Lower lobe of right lung (tissue), 2 donors: ENCODE data around the gene SPO11. TPM values are rescaled to one million over a fixed set of nuclear protein-coding genes. Genes with fewer than 3 reads are reported as not detected.

Experiments
- ATAC-seq, 2 donors: fragments of 200-7000 bp; cut with Tn5 transposase; one replicate each; pipeline ENCODE4 v1.9.1; 2020 to 2022; ENCODE audit warnings: mild to moderate bottlenecking in 2 of 2, moderate library complexity in 2 of 2
- DNase-seq: peaks from one replicate; pipeline ENCODE4 v3.0.0-alpha.2; 2020
- H3K27ac ChIP-seq: fragments of 200-600 bp; one replicate; pipeline ENCODE4 v1.8.0; 2022
- H3K27me3 ChIP-seq: fragments of 200-600 bp; one replicate; pipeline ENCODE4 v1.8.0; 2022; ENCODE audit warnings: low read depth
- H3K36me3 ChIP-seq: fragments of 200-600 bp; one replicate; pipeline ENCODE4 v1.8.0; 2022; ENCODE audit warnings: mild to moderate bottlenecking
- H3K4me1 ChIP-seq: fragments of 200-600 bp; one replicate; pipeline ENCODE4 v1.8.0; 2022
- H3K4me3 ChIP-seq: fragments of 200-600 bp; one replicate; pipeline ENCODE4 v1.8.0; 2022; ENCODE audit warnings: mild to moderate bottlenecking
- H3K9me3 ChIP-seq: fragments of 200-600 bp; one replicate; pipeline ENCODE4 v1.8.0; 2022
- intact Hi-C: fragments of 100-400 bp; cut with DNase I; formaldehyde crosslinking; loops from one replicate; pipeline ENCODE4 v1.11.0; 2022
- total RNA-seq: library from RNA; stranded (reverse); fragmentation: NEBNext Ultra II Directional; extraction: Animal tissue kit (Norgen Biotek cat#: 25700); gene quantifications from one replicate; pipeline ENCODE4 v1.2.1, GENCODE V29; 2021
- TF ChIP-seq, protein P1 (sequence below): fragments of 200-600 bp; IDR thresholded peaks from one replicate; pipeline ENCODE4 v1.8.0; 2022; ENCODE audit warnings: antibody characterized with exemption, mild to moderate bottlenecking
- donor health status: DM: no; HTN: yes; CAD: no; lungs with severe emphysema.

The SPO11 gene
- total RNA-seq, 1 donor from 2014 or later, result not detected

DNA sequence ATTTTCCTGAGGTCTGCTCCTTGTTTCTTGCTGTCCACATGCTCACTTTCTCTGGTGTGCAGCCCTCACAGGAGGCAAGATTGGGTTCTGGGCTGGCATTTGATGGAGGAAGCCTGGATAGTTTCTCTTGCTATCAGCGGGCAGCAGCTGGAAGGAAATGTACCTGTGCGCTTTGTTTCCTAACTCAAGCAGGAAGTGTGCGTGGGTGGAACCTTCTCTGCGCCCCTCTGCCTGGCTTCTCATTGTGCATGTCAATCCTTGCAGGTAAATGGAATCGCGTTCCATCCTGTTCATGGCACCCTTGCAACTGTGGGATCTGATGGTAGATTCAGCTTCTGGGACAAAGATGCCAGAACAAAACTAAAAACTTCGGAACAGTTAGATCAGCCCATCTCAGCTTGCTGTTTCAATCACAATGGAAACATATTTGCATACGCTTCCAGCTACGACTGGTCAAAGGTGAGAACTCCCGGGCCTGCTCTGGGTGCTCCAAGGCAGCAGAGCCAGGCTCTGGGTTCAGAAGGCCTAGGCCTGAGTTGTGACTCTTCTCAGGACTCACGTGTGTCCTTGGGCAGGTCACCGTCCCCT is 44.8 kb downstream of the SPO11 start:
- peak; percentile 76 for DNase-seq
- peak overlapping the region; percentile 11 for H3K27ac ChIP-seq
- H3K36me3 ChIP-seq, result no peaks in the 10 kb centered on the region
- no peaks in the 10 kb centered on the region for H3K27me3 ChIP-seq
- no peak overlapping the region for H3K4me3 ChIP-seq
- H3K4me1 ChIP-seq, result peaks cover 7% of the 10 kb centered on the region
- no peaks in the 10 kb centered on the region for H3K9me3 ChIP-seq
- TF ChIP-seq, protein P1, sequence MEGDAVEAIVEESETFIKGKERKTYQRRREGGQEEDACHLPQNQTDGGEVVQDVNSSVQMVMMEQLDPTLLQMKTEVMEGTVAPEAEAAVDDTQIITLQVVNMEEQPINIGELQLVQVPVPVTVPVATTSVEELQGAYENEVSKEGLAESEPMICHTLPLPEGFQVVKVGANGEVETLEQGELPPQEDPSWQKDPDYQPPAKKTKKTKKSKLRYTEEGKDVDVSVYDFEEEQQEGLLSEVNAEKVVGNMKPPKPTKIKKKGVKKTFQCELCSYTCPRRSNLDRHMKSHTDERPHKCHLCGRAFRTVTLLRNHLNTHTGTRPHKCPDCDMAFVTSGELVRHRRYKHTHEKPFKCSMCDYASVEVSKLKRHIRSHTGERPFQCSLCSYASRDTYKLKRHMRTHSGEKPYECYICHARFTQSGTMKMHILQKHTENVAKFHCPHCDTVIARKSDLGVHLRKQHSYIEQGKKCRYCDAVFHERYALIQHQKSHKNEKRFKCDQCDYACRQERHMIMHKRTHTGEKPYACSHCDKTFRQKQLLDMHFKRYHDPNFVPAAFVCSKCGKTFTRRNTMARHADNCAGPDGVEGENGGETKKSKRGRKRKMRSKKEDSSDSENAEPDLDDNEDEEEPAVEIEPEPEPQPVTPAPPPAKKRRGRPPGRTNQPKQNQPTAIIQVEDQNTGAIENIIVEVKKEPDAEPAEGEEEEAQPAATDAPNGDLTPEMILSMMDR, result no peak
- ATAC-seq, result no peak
- intact Hi-C loops, result no loop called here

DNA sequence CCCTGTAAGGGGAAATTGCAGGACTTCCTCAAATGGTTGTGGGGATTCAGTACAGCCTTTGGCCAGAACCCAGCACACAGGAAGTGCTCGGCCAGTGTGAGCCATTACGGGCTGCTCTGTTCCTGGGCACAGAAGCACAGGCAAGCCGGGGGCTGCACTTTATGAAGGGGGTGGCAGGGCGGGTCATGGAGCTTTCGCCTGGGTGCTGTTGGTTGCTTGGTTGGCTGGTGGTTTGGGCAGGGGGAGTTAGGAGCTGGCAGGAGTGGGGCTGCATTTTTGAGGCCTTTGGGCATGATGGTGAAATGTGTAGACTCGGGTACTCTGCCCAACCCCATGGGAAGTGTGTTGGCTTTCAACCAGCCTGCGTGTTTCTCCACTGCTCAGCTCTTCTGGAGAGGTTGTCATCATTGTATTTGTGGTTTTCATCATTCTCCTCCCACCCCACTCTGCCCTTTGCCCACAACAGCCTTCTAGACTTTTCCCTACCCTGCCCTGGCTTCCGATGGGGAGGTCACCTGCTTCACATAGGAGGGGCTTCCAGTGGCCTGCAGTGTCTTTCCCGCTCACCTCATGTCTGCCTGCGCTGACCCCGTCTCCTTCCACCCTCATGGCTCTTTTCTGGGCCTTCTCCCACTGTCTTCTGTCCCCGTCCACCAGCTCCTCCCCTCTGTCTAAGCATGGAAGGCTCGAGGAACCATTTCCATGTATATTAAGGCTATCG is 45.5 kb downstream of the SPO11 start:
- TF ChIP-seq, protein P1, result no peak
- ATAC-seq, result peak; percentile 87 to 90
- intact Hi-C loops, result no loop called here
- Histone ChIP-seq H3K4me3 (peak overlapping the region; percentile 27), H3K27me3 (no peaks in the 10 kb centered on the region), H3K4me1 (peaks cover 7% of the 10 kb centered on the region), H3K9me3 (no peaks in the 10 kb centered on the region), H3K27ac (peak overlapping the region; percentile 64), H3K36me3 (peaks cover 1% of the 10 kb centered on the region)
- no peak for DNase-seq

DNA sequence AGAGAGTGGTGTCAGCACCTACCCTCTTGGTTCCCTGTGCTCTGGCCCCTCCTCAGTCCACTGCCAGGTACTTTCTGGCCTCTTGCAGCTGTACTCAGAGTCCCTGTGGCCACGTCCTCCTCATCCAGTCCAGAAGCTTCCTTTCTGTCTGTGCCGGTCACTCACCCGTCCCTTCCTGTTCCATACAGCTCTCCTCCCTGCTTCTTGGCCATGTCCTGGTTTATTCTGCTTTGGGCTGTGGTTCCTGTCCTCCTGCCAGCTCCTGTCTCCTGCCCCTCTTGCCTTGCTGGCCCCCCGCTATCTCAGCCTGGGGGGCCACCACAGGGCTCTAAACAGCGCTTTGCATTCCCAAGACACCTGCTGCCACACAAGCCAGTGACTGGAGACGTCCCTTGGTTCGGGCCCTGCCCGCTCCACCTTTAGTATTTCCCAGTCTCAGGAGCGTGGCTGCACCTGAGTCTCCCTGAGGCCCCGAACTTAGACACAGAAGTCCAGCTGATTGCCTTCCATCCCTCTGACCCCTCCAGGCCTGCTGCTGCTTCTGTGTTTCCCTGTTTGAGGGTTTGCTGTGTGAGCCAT is 46.1 kb downstream of the SPO11 start:
- H3K4me3 ChIP-seq, result peak overlapping the region; percentile 27
- H3K36me3 ChIP-seq, result peaks cover 8% of the 10 kb centered on the region
- H3K9me3 ChIP-seq, result no peaks in the 10 kb centered on the region
- intact Hi-C loops, result no loop called here
- peak; percentile 6 to 38 for ATAC-seq
- TF ChIP-seq, protein P1, result no peak
- H3K27ac ChIP-seq, result peak overlapping the region; percentile 64
- no peak for DNase-seq
- H3K27me3 ChIP-seq, result no peaks in the 10 kb centered on the region
- H3K4me1 ChIP-seq, result peaks cover 7% of the 10 kb centered on the region

DNA sequence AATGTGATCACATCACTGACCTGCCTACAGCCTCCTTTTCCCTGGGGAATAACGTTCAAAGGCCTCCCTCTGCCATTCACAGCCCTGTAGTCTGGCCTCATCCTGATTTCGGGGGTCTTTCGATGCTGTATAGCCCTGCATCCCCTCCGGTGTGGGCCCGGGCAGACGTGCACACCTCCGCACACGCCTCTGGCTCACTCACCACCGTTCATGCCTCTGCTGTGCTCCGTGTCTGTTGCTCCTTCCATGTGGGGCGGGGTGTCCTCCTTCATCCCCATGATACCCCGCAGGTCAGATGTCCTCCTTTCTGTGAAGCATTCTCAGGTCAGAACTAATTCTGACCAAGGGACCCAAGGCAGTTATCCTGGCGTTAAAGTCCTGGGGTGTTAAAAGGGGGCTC is 47.7 kb downstream of the SPO11 start:
- no peak overlapping the region for H3K4me3 ChIP-seq
- no peak for ATAC-seq
- H3K9me3 ChIP-seq, result no peaks in the 10 kb centered on the region
- no peak overlapping the region for H3K27ac ChIP-seq
- H3K36me3 ChIP-seq, result peaks cover 15% of the 10 kb centered on the region
- DNase-seq, result no peak
- no peaks in the 10 kb centered on the region for H3K27me3 ChIP-seq
- intact Hi-C loops, result no loop called here
- peaks cover 11% of the 10 kb centered on the region for H3K4me1 ChIP-seq
- TF ChIP-seq, protein P1, result no peak

DNA sequence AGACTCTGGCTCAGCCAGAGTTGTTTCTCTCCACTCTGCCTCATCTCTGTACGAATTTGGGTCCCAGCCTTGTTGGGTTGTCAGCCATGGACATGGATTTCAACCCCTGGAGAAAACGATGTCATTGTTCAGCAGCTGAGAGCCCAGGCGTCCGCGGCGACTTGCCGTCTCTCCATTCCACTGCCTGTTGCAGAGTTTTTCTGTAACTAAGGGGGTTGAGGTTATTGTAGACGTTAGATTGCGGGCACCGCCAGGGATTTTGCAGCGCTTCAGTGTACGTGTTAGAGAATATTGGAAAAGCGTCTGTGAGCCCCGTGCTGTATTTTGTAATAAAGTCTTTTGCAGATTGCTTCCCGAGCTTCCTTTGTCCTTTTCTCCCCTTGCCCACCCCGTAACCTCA is 48.5 kb downstream of the SPO11 start:
- intact Hi-C loops, result no loop called here
- TF ChIP-seq, protein P1, result no peak
- ATAC-seq (no peak), DNase-seq (no peak)
- H3K4me1 ChIP-seq, result peaks cover 11% of the 10 kb centered on the region
- H3K4me3 ChIP-seq, result no peak overlapping the region
- no peak overlapping the region for H3K27ac ChIP-seq
- no peaks in the 10 kb centered on the region for H3K27me3 ChIP-seq
- peaks cover 15% of the 10 kb centered on the region for H3K36me3 ChIP-seq
- H3K9me3 ChIP-seq, result no peaks in the 10 kb centered on the region
